Measurements from ENCODE around the gene SLC35F1.

The SLC35F1 gene

DNA sequence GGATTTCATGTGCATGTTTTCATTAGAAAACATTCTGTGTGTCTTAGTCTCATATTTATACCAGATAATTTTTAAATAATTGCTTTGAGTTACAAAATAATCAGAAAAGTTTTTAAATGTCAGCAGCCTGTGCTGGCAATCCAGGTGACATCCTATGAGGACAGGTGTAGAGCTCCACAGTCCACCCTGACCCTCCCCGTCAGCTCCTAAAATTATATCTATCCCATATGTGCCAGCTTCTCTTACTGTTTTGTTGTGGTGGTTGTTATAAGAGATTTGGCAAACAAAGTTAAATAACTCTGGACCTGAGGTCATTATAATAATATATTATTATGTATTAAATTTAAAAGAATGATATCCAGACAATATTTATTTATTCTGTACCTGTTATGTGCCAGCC is 387.8 kb downstream of the SLC35F1 start:
- no peak for DNase-seq (ENCODE audit: low spot score)
- POLR2A ChIA-PET (ENCODE audit: low non-redundant PET): no interaction called here
- CTCF ChIA-PET: no interaction called here
- TF ChIP-seq CTCF (conservative IDR thresholded peaks at IDR 0.05; ENCODE audit: low read depth): no peak
- no peak overlapping the region for H3K27ac ChIP-seq

DNA sequence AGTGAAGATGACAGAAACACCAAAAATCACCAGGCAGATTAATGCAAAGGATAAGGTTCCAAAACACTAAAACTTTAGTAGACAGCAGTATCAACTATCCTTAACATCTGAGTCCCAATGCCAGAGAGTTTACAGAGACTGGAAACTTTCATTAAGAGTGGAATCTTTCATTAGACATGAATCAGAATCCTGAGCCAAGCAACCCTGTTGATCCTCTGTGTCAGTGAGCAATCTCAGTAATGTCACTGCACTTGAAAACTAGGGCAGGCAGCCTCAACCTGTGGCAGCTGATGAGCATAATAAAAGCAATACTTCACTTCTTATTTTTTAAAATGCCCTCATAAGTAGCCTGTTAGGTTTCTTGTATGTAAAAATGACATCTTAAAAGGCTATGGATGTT is 388.3 kb downstream of the SLC35F1 start:
- ChIA-PET POLR2A (ENCODE audit: low non-redundant PET) (no interaction called here), CTCF (no interaction called here)
- no peak overlapping the region for H3K27ac ChIP-seq
- no peak for DNase-seq (ENCODE audit: low spot score)
- no peak for TF ChIP-seq CTCF (conservative IDR thresholded peaks at IDR 0.05; ENCODE audit: low read depth)

GRCh38 chr6:118296129-118296901 is 389.3 kb downstream of the SLC35F1 start:
- TF ChIP-seq CTCF (conservative IDR thresholded peaks at IDR 0.05; ENCODE audit: low read depth): no peak
- no peak overlapping the region for H3K27ac ChIP-seq
- CTCF ChIA-PET: interaction anchor here (0.6 kb wide), 2 partner anchors 223 to 231 kb away, joined by 3 to 5 read pairs; no protein-coding TSS in a partner anchor
- DNase-seq (ENCODE audit: low spot score): no peak
- POLR2A ChIA-PET (ENCODE audit: low non-redundant PET): no interaction called here

- POLR2A ChIA-PET (ENCODE audit: low non-redundant PET): no interaction called here
- no peak for DNase-seq (ENCODE audit: low spot score)
- no peak overlapping the region for H3K27ac ChIP-seq
- CTCF ChIA-PET: no interaction called here
- no peak for TF ChIP-seq CTCF (conservative IDR thresholded peaks at IDR 0.05; ENCODE audit: low read depth)
Measured at GRCh38 chr6:118297821-118298220, 390.8 kb downstream of the SLC35F1 start.

GRCh38 chr6:118298476-118299427 is 391.7 kb downstream of the SLC35F1 start:
- DNase-seq (ENCODE audit: low spot score): no peak
- H3K27ac ChIP-seq: no peak overlapping the region
- TF ChIP-seq CTCF (conservative IDR thresholded peaks at IDR 0.05; ENCODE audit: low read depth): no peak
- POLR2A ChIA-PET (ENCODE audit: low non-redundant PET): no interaction called here
- CTCF ChIA-PET: no interaction called here

DNA sequence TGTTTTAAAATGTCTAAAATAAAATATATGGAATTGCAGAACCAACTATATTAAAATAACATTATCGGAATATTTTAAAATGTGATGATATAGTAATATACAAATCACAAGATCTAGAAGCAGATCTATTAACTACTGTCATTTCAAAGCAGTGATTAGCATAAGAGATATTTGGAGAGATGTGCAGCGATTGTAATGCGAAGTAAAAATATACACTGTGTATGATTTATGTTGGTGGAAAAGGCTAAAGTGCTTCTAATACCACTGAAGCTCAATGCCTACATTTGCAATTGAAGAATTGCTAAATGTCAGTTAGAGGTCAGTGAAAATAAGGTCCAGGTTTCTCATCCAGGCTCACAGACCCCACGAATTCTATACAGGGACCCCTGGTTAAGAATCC is 392.4 kb downstream of the SLC35F1 start:
- TF ChIP-seq CTCF (conservative IDR thresholded peaks at IDR 0.05; ENCODE audit: low read depth): no peak
- no peak for DNase-seq (ENCODE audit: low spot score)
- no peak overlapping the region for H3K27ac ChIP-seq
- ChIA-PET CTCF (no interaction called here), POLR2A (ENCODE audit: low non-redundant PET) (no interaction called here)
